Esophagus (tissue), 2 donors: Measurements from ENCODE around the gene MOB3C. TPM values are rescaled to one million over a fixed set of nuclear protein-coding genes. Genes with fewer than 3 reads are reported as not detected.

Source experiments
- H3K27ac ChIP-seq, 2 donors: one replicate each; pipeline ENCODE4 v1.5.1; 2013; ENCODE audit warnings: low read depth in 2 of 2, mild to moderate bottlenecking in 2 of 2, inconsistent platforms in 1 of 2, low read length in 1 of 2, moderate library complexity in 1 of 2
- H3K27me3 ChIP-seq, 2 donors: one replicate each; pipeline ENCODE4 v1.6.1; 2013; ENCODE audit warnings: low read length in 2 of 2, control low read depth in 1 of 2, mild to moderate bottlenecking in 1 of 2; ENCODE audit not compliant: insufficient read depth in 2 of 2, control insufficient read depth in 1 of 2
- H3K36me3 ChIP-seq, 2 donors: one replicate each; pipeline ENCODE4 v1.6.1; 2013; ENCODE audit warnings: low read length in 1 of 2; ENCODE audit not compliant: control insufficient read depth in 2 of 2, insufficient read depth in 2 of 2
- H3K4me1 ChIP-seq, 2 donors: one replicate each; pipeline ENCODE4 v1.6.1; 2013; ENCODE audit warnings: low read length in 1 of 2; ENCODE audit not compliant: control insufficient read depth in 2 of 2, insufficient read depth in 2 of 2
- H3K4me3 ChIP-seq, 2 donors: one replicate each; pipeline ENCODE4 v1.5.1; 2013; ENCODE audit warnings: low read length in 2 of 2, mild to moderate bottlenecking in 2 of 2, low read depth in 1 of 2, moderate library complexity in 1 of 2
- H3K9me3 ChIP-seq, 2 donors: one replicate each; pipeline ENCODE4 v1.6.1; 2013; ENCODE audit warnings: mild to moderate bottlenecking in 2 of 2, low read depth in 1 of 2, low read length in 1 of 2, moderate library complexity in 1 of 2; ENCODE audit not compliant: control insufficient read depth in 2 of 2, insufficient read depth in 1 of 2
- whole genome bisulfite sequencing, 2 donors: extraction: QIAGEN DNeasy Blood & Tissue Kit; methylation state at CpG; one replicate each; pipeline ENCODE4 v1.1.7; 2013; 5-methylcytosine and 5-hydroxymethylcytosine counted together
- polyA plus RNA-seq, 2 donors: library from polyadenylated mRNA; stranded (reverse); fragments of 200-250 nt; gene quantifications; one replicate each; pipeline ENCODE4 v1.2.3, GENCODE V29; 2013
- donor health status: healthy with polysubstance abuse.
- donor health status: Bipolar disorder and iron deficiency.

MOB3C gene
- polyA plus RNA-seq, 2 donors, result 6.9 to 7.5 TPM

GRCh38 chr1:46622344-46622743, 5.7 kb upstream of the MOB3C start:
- 51 to 54% methylated on average over 3 of the region's 3 CpGs for WGBS, 2 donors
- Histone ChIP-seq H3K4me1 (no peaks in the 10 kb centered on the region), H3K27ac (no peak overlapping the region), H3K36me3 (no peaks in the 10 kb centered on the region), H3K4me3 (no peak overlapping the region), H3K9me3 (peaks cover 0 to 2% of the 10 kb centered on the region in 2 donors), H3K27me3 (no peaks in the 10 kb centered on the region)

DNA sequence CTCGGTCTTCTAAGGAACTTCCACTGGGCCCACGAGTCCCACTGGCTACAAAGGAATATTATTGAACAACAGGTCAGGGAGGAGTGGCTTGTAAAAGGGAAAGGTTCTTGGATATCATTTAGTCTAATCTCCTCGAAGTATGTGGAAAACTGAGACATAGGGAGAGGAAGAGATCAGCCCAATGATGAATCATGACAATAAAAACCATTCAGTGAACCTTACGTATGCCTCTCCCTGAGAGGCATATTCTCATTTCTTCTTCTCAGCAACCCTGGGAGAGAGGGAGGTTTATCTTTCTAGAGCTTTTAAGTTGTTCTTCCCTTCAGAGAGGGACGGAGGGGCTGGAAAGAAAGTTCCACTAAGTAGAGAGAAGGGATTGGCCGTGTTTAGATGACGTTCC, 5.3 kb upstream of the MOB3C start:
- H3K27ac ChIP-seq, result no peak overlapping the region
- H3K27me3 ChIP-seq, result no peaks in the 10 kb centered on the region

GRCh38 chr1:46619656-46620258, 3.1 kb upstream of the MOB3C start:
- Histone ChIP-seq H3K27ac (no peak overlapping the region), H3K9me3 (peaks cover 0 to 2% of the 10 kb centered on the region in 2 donors), H3K27me3 (no peaks in the 10 kb centered on the region), H3K4me1 (peaks cover 1 to 9% of the 10 kb centered on the region in 2 donors), H3K4me3 (no peak overlapping the region), H3K36me3 (no peaks in the 10 kb centered on the region)
- 92% methylated on average over 5 of the region's 5 CpGs for WGBS, 2 donors

More for the DNA sequence above, 5.3 kb upstream of the MOB3C start:
- Histone ChIP-seq H3K4me1 (no peaks in the 10 kb centered on the region), H3K36me3 (no peaks in the 10 kb centered on the region), H3K9me3 (peaks cover 0 to 2% of the 10 kb centered on the region in 2 donors), H3K4me3 (no peak overlapping the region)
- 71 to 74% methylated on average over 7 of the region's 7 CpGs for WGBS, 2 donors

GRCh38 chr1:46618754-46619415, 2.3 kb upstream of the MOB3C start:
- no peak overlapping the region for H3K4me3 ChIP-seq
- no peaks in the 10 kb centered on the region for H3K36me3 ChIP-seq
- peaks cover 0 to 2% of the 10 kb centered on the region in 2 donors for H3K9me3 ChIP-seq
- WGBS, 2 donors, result 85 to 93% methylated on average over 4 of the region's 4 CpGs
- H3K4me1 ChIP-seq, result peaks cover 3 to 14% of the 10 kb centered on the region in 2 donors
- no peak overlapping the region for H3K27ac ChIP-seq
- H3K27me3 ChIP-seq, result no peaks in the 10 kb centered on the region

GRCh38 chr1:46617833-46618232, 1.2 kb upstream of the MOB3C start:
- H3K4me3 ChIP-seq, result no peak overlapping the region
- no peak overlapping the region for H3K27ac ChIP-seq
- peaks cover 7 to 23% of the 10 kb centered on the region in 2 donors for H3K4me1 ChIP-seq
- H3K36me3 ChIP-seq, result peaks cover 0 to 4% of the 10 kb centered on the region in 2 donors
- H3K9me3 ChIP-seq, result peaks cover 0 to 2% of the 10 kb centered on the region in 2 donors
- H3K27me3 ChIP-seq, result no peaks in the 10 kb centered on the region
- WGBS, 2 donors, result 87 to 91% methylated on average over 3 of the region's 3 CpGs

- Histone ChIP-seq H3K4me1 (peaks cover 8 to 25% of the 10 kb centered on the region in 2 donors), H3K4me3 (peak overlapping the region; percentile 61 to 90), H3K9me3 (peaks cover 0 to 2% of the 10 kb centered on the region in 2 donors), H3K36me3 (peaks cover 0 to 5% of the 10 kb centered on the region in 2 donors), H3K27ac (peak overlapping the region; percentile 93 to 94), H3K27me3 (no peaks in the 10 kb centered on the region)
- 38 to 39% methylated on average over 10 of the region's 10 CpGs for WGBS, 2 donors
Observed at GRCh38 chr1:46617108-46617800, 643 bp upstream of the MOB3C start.

DNA sequence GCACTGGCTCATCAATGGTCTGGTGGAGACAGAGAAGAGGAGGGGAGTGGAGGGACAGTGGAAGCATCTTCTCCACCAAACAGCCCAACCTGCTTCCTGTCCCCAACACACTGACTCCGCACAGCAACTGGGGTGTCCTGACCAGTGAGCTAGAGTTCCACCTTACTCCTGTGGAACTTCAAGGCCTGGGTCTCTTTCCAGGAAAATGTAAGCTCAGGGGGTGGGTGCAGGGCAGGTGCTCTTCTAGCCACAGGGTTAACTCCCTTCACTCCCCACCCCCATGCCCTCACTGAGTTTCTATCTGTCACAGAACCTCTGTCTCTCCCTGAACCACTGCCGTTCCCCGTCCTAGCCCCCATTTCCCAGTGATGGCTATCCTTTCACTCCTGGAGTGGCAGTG, 876 bp downstream of the MOB3C start:
- Histone ChIP-seq H3K27me3 (no peaks in the 10 kb centered on the region), H3K27ac (peak overlapping the region; percentile 93 to 94), H3K9me3 (peaks cover 0 to 2% of the 10 kb centered on the region in 2 donors), H3K4me3 (peak overlapping the region; percentile 61 to 90), H3K36me3 (peaks cover 0 to 5% of the 10 kb centered on the region in 2 donors), H3K4me1 (peaks cover 15 to 33% of the 10 kb centered on the region in 2 donors)
- 29 to 37% methylated on average over 3 of the region's 3 CpGs for WGBS, 2 donors

GRCh38 chr1:46615088-46615487, 1.5 kb downstream of the MOB3C start:
- Histone ChIP-seq H3K27ac (peak overlapping the region in 1 of 2 donors; percentile 93), H3K36me3 (peaks cover 0 to 5% of the 10 kb centered on the region in 2 donors), H3K27me3 (no peaks in the 10 kb centered on the region), H3K4me3 (no peak overlapping the region), H3K4me1 (peaks cover 15 to 33% of the 10 kb centered on the region in 2 donors), H3K9me3 (no peaks in the 10 kb centered on the region)
- 78% methylated on average over 2 of the region's 2 CpGs for WGBS, 2 donors

GRCh38 chr1:46614604-46614984, 2.0 kb downstream of the MOB3C start:
- WGBS, 2 donors, result 72 to 77% methylated on average over 2 of the region's 2 CpGs
- no peaks in the 10 kb centered on the region for H3K9me3 ChIP-seq
- no peak overlapping the region for H3K4me3 ChIP-seq
- H3K36me3 ChIP-seq, result peaks cover 3 to 9% of the 10 kb centered on the region in 2 donors
- H3K27ac ChIP-seq, result peak overlapping the region; percentile 67
- peaks cover 15 to 33% of the 10 kb centered on the region in 2 donors for H3K4me1 ChIP-seq
- no peaks in the 10 kb centered on the region for H3K27me3 ChIP-seq
